K562 (cell line): ENCODE measurements around the gene ESPN. TPM values are rescaled to one million over a fixed set of nuclear protein-coding genes. Genes with fewer than 3 reads are reported as not detected.
"Not testable (repeated sequence)": the region's sequence is repeated elsewhere in the genome, so short reads cannot be mapped to it uniquely, and the experiment has no call there.

Experiments used
- FOXM1 ChIP-seq, 2 experiments: fragments of 450-650 bp in 1 of 2; sonication (generic) in 1 of 2; formaldehyde crosslinking in 1 of 2; IDR thresholded peaks; 2 replicates each; pipeline versions ENCODE4 v1.6.1 to v1.9.0; 2017 to 2022; ENCODE audit warnings: low read depth in 2 of 2, mild to moderate bottlenecking in 2 of 2, missing genetic modification reagents in 1 of 2, moderate library complexity in 1 of 2
- HDAC1 ChIP-seq, 2 experiments: fragments of 450-650 bp; IDR thresholded peaks; 2 replicates each; pipeline ENCODE4 v1.6.1; 2016 to 2017; ENCODE audit warnings: inconsistent platforms in 1 of 2, mild to moderate bottlenecking in 1 of 2, moderate library complexity in 1 of 2
- MNT ChIP-seq, 2 experiments: fragments of 450-650 bp; conservative IDR thresholded peaks; 2 replicates each; pipeline ENCODE4 v1.6.1; 2017; ENCODE audit warnings: mild to moderate bottlenecking in 2 of 2, moderate library complexity in 2 of 2
- MTA3 ChIP-seq: fragments of 450-650 bp; formaldehyde crosslinking; IDR thresholded peaks from 2 replicates; pipeline ENCODE4 v1.6.1; 2017; ENCODE audit warnings: mild to moderate bottlenecking, borderline replicate concordance
- MYNN ChIP-seq, 2 experiments: sonication (generic); formaldehyde crosslinking in 1 of 2; IDR thresholded peaks; 2 replicates each; pipeline versions ENCODE4 v1.5.0 to v1.6.1; 2016 to 2020; ENCODE audit warnings: antibody characterized with exemption in 1 of 2, missing genetic modification reagents in 1 of 2
- NFE2 ChIP-seq: IDR thresholded peaks from 2 replicates; pipeline ENCODE4 v1.6.1; 2014; ENCODE audit warnings: antibody characterized with exemption, low read depth
- NFIC ChIP-seq: fragments of 450-650 bp; IDR thresholded peaks from 2 replicates; pipeline ENCODE4 v1.6.1; 2017; ENCODE audit warnings: mild to moderate bottlenecking, inconsistent platforms
- SMARCC2 ChIP-seq: fragments of 450-650 bp; IDR thresholded peaks from 2 replicates; pipeline ENCODE4 v1.6.1; 2017; ENCODE audit warnings: antibody characterized with exemption, moderate library complexity, mild to moderate bottlenecking, low read depth
- SMARCE1 ChIP-seq: fragments of 450-650 bp; IDR thresholded peaks from 2 replicates; pipeline ENCODE4 v1.7.1; 2016; ENCODE audit warnings: mild to moderate bottlenecking
- SOX6 ChIP-seq: fragments of 450-650 bp; IDR thresholded peaks from 2 replicates; pipeline ENCODE4 v1.6.1; 2014; ENCODE audit warnings: mild to moderate bottlenecking
- TFAP4 ChIP-seq: sonication (generic); formaldehyde crosslinking; IDR thresholded peaks from 2 replicates; pipeline ENCODE4 v1.8.0; 2022; ENCODE audit warnings: missing genetic modification reagents, mild to moderate bottlenecking, moderate library complexity, borderline replicate concordance
- polyA plus RNA-seq, 8 experiments: library from polyadenylated mRNA; depleted of rRNA in 4 of 8; stranded (reverse) in 5 of 8; unstranded in 3 of 8; fragments of >200 nt; fragmentation: Nextera tagmentation in 2 of 8; fragmentation: Illumina TruSeq in 1 of 8; extraction: Ambion mirVana in 2 of 8; extraction: Trizol in 1 of 8; gene quantifications; 2 replicates each; pipeline versions ENCODE4 v1.2.1 to v1.2.3, GENCODE V29; 2011 to 2014; ENCODE audit warnings: inconsistent platforms in 1 of 8, missing spikeins in 1 of 8
- total RNA-seq, 7 experiments: library from RNA; depleted of rRNA in 6 of 7; stranded (reverse); fragments of >200 nt in 6 of 7; fragmentation: Illumina TruSeq in 2 of 7; extraction: Trizol in 2 of 7; gene quantifications; 2 replicates each; pipeline versions ENCODE4 v1.2.1 to v1.2.3, GENCODE V29; 2011 to 2021; ENCODE audit warnings: low replicate concordance in 1 of 7

Gene ESPN
- total and polyA plus RNA-seq, 9 of the 15 experiments (the other 6 are each of a cell fraction or from before 2014, with no cell fraction given), result 0.07 to 1.2 (median 0.45) TPM; not detected in 3

DNA sequence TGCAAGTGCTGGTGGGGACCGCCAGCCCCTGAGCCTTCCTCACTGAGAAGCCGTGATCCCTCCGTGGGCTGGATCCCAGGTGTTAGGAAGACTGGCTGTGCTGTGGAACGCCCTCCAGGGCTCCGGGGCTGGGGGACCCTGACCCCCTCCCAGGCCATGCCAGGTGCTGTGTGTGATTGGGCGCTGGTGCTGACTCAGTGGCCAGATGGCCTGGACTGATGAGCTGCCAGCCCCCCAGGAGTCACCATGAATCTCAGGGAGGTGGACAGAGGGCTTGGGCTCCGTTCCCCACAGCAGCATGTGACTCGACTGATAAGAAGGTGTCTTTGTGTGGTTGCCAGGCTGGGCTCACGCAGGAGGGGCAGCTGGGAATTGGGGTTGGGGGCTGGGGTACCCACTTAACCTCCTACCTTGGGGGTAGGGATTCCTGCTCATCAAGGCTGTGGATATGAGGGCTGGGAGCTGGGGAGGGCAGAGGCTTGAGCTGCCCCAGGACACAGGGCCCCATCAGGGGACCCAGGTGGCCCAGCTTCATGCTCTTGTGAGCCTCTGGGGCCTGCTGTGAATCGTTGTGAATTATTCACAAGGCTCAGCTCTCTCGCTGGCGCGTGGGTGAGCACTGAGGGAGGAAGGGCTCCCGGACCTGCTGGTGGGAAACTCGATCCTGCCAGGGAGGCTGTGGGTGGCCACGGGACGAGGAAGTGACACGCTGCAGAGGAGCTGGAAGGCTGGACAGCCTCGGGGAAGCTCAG lies 5.3 kb downstream of the ESPN start (continued):
- TF ChIP-seq SOX6 (peak; percentile 57), FOXM1 (IDR thresholded peaks at IDR 0.05; ENCODE audit: low read depth) (peak; percentile 41; the same call in 1 of the 2 replicates), SMARCE1 (peak; percentile 92), TFAP4 (peak; percentile 77; the same call in 1 of the 2 replicates), MYNN (IDR thresholded peaks at IDR 0.05) (peak; percentile 73; the same call in 1 of the 2 replicates), NFE2 (peak; percentile 65), HDAC1 (IDR thresholded peaks at IDR 0.05) (peak in 1 of 2 experiments; percentile 57; a peak in 1 of 4 replicates), MNT (conservative IDR thresholded peaks at IDR 0.05) (peak in 1 of 2 experiments; percentile 41; a peak in 1 of 4 replicates), SMARCC2 (peak; percentile 64; the same call in 1 of the 2 replicates), NFIC (peak; percentile 90), MTA3 (0 out of 2 replicates have a peak, but pooled peaks have one; percentile 51)
- TF ChIP-seq FOXM1 (CRISPR knock-in tag; IDR thresholded peaks at IDR 0.05; ENCODE audit: low read depth); MYNN (CRISPR knock-in tag; IDR thresholded peaks at IDR 0.05): not testable (repeated sequence)
